ENCODE data around the gene LNP1. TPM values are rescaled to one million over a fixed set of nuclear protein-coding genes. Genes with fewer than 3 reads are reported as not detected.
"Not testable (repeated sequence)": the region's sequence is repeated elsewhere in the genome, so short reads cannot be mapped to it uniquely, and the experiment has no call there.

LNP1 gene
- total and polyA plus RNA-seq, 2 donors (not counting 3 experiments of a cell fraction or from before 2014, with no cell fraction given), result 0.80 TPM

DNA sequence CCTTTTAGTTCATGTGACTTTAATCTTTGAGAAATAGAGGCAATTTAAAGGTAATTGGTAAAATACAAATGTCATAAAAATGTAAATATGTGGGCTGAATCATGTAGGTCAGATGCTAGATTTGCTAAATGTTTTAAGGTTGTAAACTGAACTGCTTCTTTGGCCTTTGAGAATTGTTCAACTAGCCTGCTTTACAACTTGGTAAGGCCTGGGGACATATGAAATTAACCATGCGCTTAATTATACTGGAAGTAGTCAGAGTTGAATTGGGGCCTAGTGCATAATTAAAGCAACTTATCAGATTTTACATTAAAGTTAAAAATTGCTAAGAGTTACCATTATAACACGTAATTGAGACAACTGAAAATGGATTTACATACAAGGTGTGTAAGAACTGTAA lies 70.1 kb downstream of the LNP1 start:
- intact Hi-C loops (cut with micrococcal nuclease), result no loop called here
- CTCF ChIA-PET, result interaction anchor here (0.8 to 1.6 kb wide), 3 partner anchors 9 to 11 kb away, joined by 3 to 9 read pairs (median 3); no protein-coding TSS in a partner anchor
- Histone ChIP-seq H3K79me2 (ENCODE audit: control insufficient read depth, insufficient read depth, low read length) (no peaks in the 10 kb centered on the region), H3K4me3 (replicated peaks in 1 of 3; ENCODE audit: insufficient read depth in 1 of 3, low read depth in 1 of 3, low read length in 3 of 3) (no peak overlapping the region), H2AFZ (ENCODE audit: low read depth, low read length) (no peak overlapping the region), H3K4me2 (ENCODE audit: insufficient read depth, low read length) (no peak overlapping the region), H3K9me1 (replicated peaks; ENCODE audit: control insufficient read depth, extremely low read depth, insufficient read depth, low read length) (no peaks in the 10 kb centered on the region), H3K36me3 (ENCODE audit: control insufficient read depth in 2 of 2, extremely low read depth in 1 of 2, insufficient read depth in 2 of 2, low read length in 2 of 2) (no peaks in the 10 kb centered on the region), H3K27ac (ENCODE audit: insufficient read depth, low read depth, low read length) (no peak overlapping the region), H3K27me3 (ENCODE audit: control insufficient read depth in 2 of 2, insufficient read depth in 2 of 2, low read length in 2 of 2) (peaks cover 0 to 3% of the 10 kb centered on the region in 2 experiments), H3K9ac (replicated peaks; ENCODE audit: extremely low read depth, insufficient read depth, low read length) (no peak overlapping the region), H3K9me3 (replicated peaks; ENCODE audit: control insufficient read depth, insufficient read depth, low read length) (no peaks in the 10 kb centered on the region), H4K20me1 (replicated peaks; ENCODE audit: control insufficient read depth, extremely low read depth, insufficient read depth, low read length) (no peaks in the 10 kb centered on the region), H3K4me1 (ENCODE audit: control insufficient read depth, extremely low read depth, insufficient read depth, low read length) (no peaks in the 10 kb centered on the region)
- BruUV-seq (replicated peaks), result no TSS peak
- no peak for DNase-seq (ENCODE audit: low read depth, low spot score)
- POLR2A ChIA-PET, result no interaction called here
- no peak for FAIRE-seq
- dilution Hi-C loops (cut with MboI; ENCODE audit: extremely low pct_ligation_motif_present, low sequenced_read_pairs), result no loop called here
- no peak for TF ChIP-seq FOS (IDR thresholded peaks at IDR 0.05; ENCODE audit: borderline replicate concordance, insufficient read depth, low read length)
- TF ChIP-seq POLR2A (IDR thresholded peaks at IDR 0.05; ENCODE audit: low read depth, low read length), result no peak
- TF ChIP-seq GATA2 (IDR thresholded peaks at IDR 0.05; ENCODE audit: insufficient read depth, insufficient read length, low read depth, low read length), result no peak
- TF ChIP-seq, protein P1, sequence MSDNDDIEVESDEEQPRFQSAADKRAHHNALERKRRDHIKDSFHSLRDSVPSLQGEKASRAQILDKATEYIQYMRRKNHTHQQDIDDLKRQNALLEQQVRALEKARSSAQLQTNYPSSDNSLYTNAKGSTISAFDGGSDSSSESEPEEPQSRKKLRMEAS (IDR thresholded peaks at IDR 0.05; ENCODE audit: insufficient read depth, insufficient read length), result no peak
- no peak for TF ChIP-seq POLR2AphosphoS5 (IDR thresholded peaks at IDR 0.05; ENCODE audit: insufficient read depth, low read depth, low read length)
- TF ChIP-seq MYC (IDR thresholded peaks at IDR 0.05; ENCODE audit: low read depth, low read length), result no peak
- no peak for TF ChIP-seq EZH2 (IDR thresholded peaks at IDR 0.05; ENCODE audit: borderline replicate concordance, low read depth, low read length, severe bottlenecking)
- no peak for TF ChIP-seq JUN (IDR thresholded peaks at IDR 0.05; ENCODE audit: borderline replicate concordance, insufficient read depth, insufficient read length, low read depth)
- TF ChIP-seq, protein P2, sequence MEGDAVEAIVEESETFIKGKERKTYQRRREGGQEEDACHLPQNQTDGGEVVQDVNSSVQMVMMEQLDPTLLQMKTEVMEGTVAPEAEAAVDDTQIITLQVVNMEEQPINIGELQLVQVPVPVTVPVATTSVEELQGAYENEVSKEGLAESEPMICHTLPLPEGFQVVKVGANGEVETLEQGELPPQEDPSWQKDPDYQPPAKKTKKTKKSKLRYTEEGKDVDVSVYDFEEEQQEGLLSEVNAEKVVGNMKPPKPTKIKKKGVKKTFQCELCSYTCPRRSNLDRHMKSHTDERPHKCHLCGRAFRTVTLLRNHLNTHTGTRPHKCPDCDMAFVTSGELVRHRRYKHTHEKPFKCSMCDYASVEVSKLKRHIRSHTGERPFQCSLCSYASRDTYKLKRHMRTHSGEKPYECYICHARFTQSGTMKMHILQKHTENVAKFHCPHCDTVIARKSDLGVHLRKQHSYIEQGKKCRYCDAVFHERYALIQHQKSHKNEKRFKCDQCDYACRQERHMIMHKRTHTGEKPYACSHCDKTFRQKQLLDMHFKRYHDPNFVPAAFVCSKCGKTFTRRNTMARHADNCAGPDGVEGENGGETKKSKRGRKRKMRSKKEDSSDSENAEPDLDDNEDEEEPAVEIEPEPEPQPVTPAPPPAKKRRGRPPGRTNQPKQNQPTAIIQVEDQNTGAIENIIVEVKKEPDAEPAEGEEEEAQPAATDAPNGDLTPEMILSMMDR (IDR thresholded peaks at IDR 0.05; ENCODE audit: extremely low read depth in 1 of 2, insufficient read depth in 1 of 2, low read depth in 1 of 2, low read length in 2 of 2), result no peak

DNA sequence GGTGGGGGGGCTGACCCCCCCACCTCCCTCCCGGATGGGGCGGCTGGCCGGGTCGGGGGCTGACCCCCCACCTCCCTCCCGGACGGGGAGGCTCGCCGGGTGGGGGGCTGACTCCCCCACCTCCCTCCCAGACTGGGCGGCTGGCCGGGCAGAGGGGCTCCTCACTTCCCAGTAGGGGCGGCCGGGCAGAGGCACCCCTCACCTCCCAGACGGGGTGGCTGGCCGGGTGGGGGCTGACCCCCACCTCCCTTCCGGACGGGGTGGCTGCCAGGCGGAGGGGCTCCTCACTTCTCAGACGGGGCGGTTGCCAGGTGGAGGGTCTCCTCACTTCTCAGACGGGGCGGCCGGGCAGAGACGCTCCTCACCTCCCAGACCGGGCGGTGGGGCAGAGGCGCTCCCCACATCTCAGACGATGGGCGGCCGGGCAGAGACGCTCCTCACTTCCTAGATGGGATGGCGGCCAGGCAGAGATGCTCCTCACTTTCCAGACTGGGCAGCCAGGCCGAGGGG lies 76.6 kb downstream of the LNP1 start:
- not testable (repeated sequence) for H3K79me2 ChIP-seq (ENCODE audit: control insufficient read depth, insufficient read depth, low read length)

DNA sequence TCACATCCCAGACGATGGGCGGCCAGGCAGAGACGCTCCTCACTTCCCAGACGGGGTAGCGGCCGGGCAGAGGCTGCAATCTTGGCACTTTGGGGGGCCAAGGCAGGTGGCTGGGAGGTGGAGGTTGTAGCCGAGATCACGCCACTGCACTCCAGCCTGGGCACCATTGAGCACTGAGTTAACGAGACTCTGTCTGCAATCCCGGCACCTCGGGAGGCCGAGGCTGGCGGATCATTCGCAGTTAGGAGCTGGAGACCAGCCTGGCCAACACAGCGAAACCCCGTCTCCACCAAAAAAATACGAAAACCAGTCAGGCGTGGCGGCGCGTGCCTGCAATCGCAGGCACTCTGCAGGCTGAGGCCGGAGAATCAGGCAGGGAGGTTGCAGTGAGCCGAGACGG lies 77.2 kb downstream of the LNP1 start:
- CTCF ChIA-PET, result interaction anchor here (1.7 kb wide), 1 partner anchor 14 kb away, joined by 3 read pairs; the partner anchor contains the start of gene TMEM45A
- H3K79me2 ChIP-seq (ENCODE audit: control insufficient read depth, insufficient read depth, low read length); H3K4me3 ChIP-seq (replicated peaks in 1 of 3; ENCODE audit: insufficient read depth in 1 of 3, low read depth in 1 of 3, low read length in 3 of 3); intact Hi-C loops (cut with micrococcal nuclease); H3K36me3 ChIP-seq (ENCODE audit: control insufficient read depth in 2 of 2, extremely low read depth in 1 of 2, insufficient read depth in 2 of 2, low read length in 2 of 2); H3K9me3 ChIP-seq (replicated peaks; ENCODE audit: control insufficient read depth, insufficient read depth, low read length); H3K27ac ChIP-seq (ENCODE audit: insufficient read depth, low read depth, low read length); H3K9ac ChIP-seq (replicated peaks; ENCODE audit: extremely low read depth, insufficient read depth, low read length); dilution Hi-C loops (cut with MboI; ENCODE audit: extremely low pct_ligation_motif_present, low sequenced_read_pairs); DNase-seq (ENCODE audit: low read depth, low spot score); H2AFZ ChIP-seq (ENCODE audit: low read depth, low read length); H3K9me1 ChIP-seq (replicated peaks; ENCODE audit: control insufficient read depth, extremely low read depth, insufficient read depth, low read length); H3K4me1 ChIP-seq (ENCODE audit: control insufficient read depth, extremely low read depth, insufficient read depth, low read length); H4K20me1 ChIP-seq (replicated peaks; ENCODE audit: control insufficient read depth, extremely low read depth, insufficient read depth, low read length); BruUV-seq (replicated peaks); FAIRE-seq; POLR2A ChIA-PET; H3K4me2 ChIP-seq (ENCODE audit: insufficient read depth, low read length): not testable (repeated sequence)
- peaks cover 16% of the 10 kb centered on the region in 2 experiments for H3K27me3 ChIP-seq (ENCODE audit: control insufficient read depth in 2 of 2, insufficient read depth in 2 of 2, low read length in 2 of 2)

More for the DNA sequence above, 76.6 kb downstream of the LNP1 start:
- H4K20me1 ChIP-seq (replicated peaks; ENCODE audit: control insufficient read depth, extremely low read depth, insufficient read depth, low read length); H3K4me1 ChIP-seq (ENCODE audit: control insufficient read depth, extremely low read depth, insufficient read depth, low read length); H3K27ac ChIP-seq (ENCODE audit: insufficient read depth, low read depth, low read length); H3K36me3 ChIP-seq (ENCODE audit: control insufficient read depth in 2 of 2, extremely low read depth in 1 of 2, insufficient read depth in 2 of 2, low read length in 2 of 2); H3K9me1 ChIP-seq (replicated peaks; ENCODE audit: control insufficient read depth, extremely low read depth, insufficient read depth, low read length); DNase-seq (ENCODE audit: low read depth, low spot score); BruUV-seq (replicated peaks); H3K9me3 ChIP-seq (replicated peaks; ENCODE audit: control insufficient read depth, insufficient read depth, low read length); FAIRE-seq; POLR2A ChIA-PET; CTCF ChIA-PET; dilution Hi-C loops (cut with MboI; ENCODE audit: extremely low pct_ligation_motif_present, low sequenced_read_pairs); intact Hi-C loops (cut with micrococcal nuclease); H3K9ac ChIP-seq (replicated peaks; ENCODE audit: extremely low read depth, insufficient read depth, low read length); H3K4me2 ChIP-seq (ENCODE audit: insufficient read depth, low read length); H2AFZ ChIP-seq (ENCODE audit: low read depth, low read length); H3K4me3 ChIP-seq (replicated peaks in 1 of 3; ENCODE audit: insufficient read depth in 1 of 3, low read depth in 1 of 3, low read length in 3 of 3): not testable (repeated sequence)
- peaks cover 15% of the 10 kb centered on the region in 2 experiments for H3K27me3 ChIP-seq (ENCODE audit: control insufficient read depth in 2 of 2, insufficient read depth in 2 of 2, low read length in 2 of 2)

Data from endothelial cell of umbilical vein (primary cell).